Activated naive CD8-positive, alpha-beta T cell treated with anti-CD3 and anti-CD28 coated beads, Interleukin-2, amount 10 ng/mL, durations not matched to agents 7 days and 5 days (primary cell): ENCODE data around the gene KDM4E. TPM values are rescaled to one million over a fixed set of nuclear protein-coding genes. Genes with fewer than 3 reads are reported as not detected.
"Not testable (repeated sequence)": the region's sequence is repeated elsewhere in the genome, so short reads cannot be mapped to it uniquely, and the experiment has no call there.

Source experiments
- ATAC-seq: fragments of 150-1000 bp; cut with Tn5 transposase; one replicate; pipeline ENCODE4 v1.10.0; 2021; ENCODE audit warnings: low read depth, moderate library complexity
- POLR2A ChIA-PET: fragments of 350-600 bp; sonication (Branson Sonifier 250); formaldehyde crosslinking; loops from one replicate; lab custom pipeline; 2021; ENCODE audit warnings: antibody characterized with exemption; lab: Charles Lee
- DNase-seq: peaks from one replicate; pipeline ENCODE4 v3.0.0; 2021
- H3K27ac Mint-ChIP-seq: one replicate; pipeline ENCODE4 v1.8.0; 2022; ENCODE audit warnings: mild to moderate bottlenecking, mixed read lengths
- H3K27me3 Mint-ChIP-seq: one replicate; pipeline ENCODE4 v1.8.0; 2022; ENCODE audit warnings: mild to moderate bottlenecking, moderate library complexity, mixed read lengths
- H3K36me3 Mint-ChIP-seq: one replicate; pipeline ENCODE4 v1.8.0; 2021; ENCODE audit warnings: mild to moderate bottlenecking, mixed read lengths
- H3K4me1 Mint-ChIP-seq: one replicate; pipeline ENCODE4 v1.8.0; 2021; ENCODE audit warnings: mixed read lengths
- H3K4me3 Mint-ChIP-seq: one replicate; pipeline ENCODE4 v1.8.0; 2022; ENCODE audit warnings: mild to moderate bottlenecking, moderate library complexity, mixed read lengths
- H3K9me3 Mint-ChIP-seq: one replicate; pipeline ENCODE4 v1.8.0; 2021; ENCODE audit warnings: mixed read lengths
- total RNA-seq, 2 experiments: library from RNA; stranded (reverse); gene quantifications; one replicate each; pipeline ENCODE4 v1.2.3, GENCODE V29; 2021

KDM4E gene
- total RNA-seq, 2 experiments from 2014 or later = not detected

GRCh38 chr11:95028357-95028756 lies 3.3 kb downstream of the KDM4E start:
- no peak overlapping the region for H3K27ac Mint-ChIP-seq
- H3K36me3 Mint-ChIP-seq = no peaks in the 10 kb centered on the region
- no peaks in the 10 kb centered on the region for H3K4me1 Mint-ChIP-seq
- peaks cover 10% of the 10 kb centered on the region for H3K27me3 Mint-ChIP-seq
- H3K9me3 Mint-ChIP-seq = no peaks in the 10 kb centered on the region
- H3K4me3 Mint-ChIP-seq = no peak overlapping the region
- DNase-seq (no peak), ATAC-seq (no peak)
- POLR2A ChIA-PET = interaction anchor here (0.7 kb wide), 1 partner anchor 122 kb away, joined by 3 read pairs; no protein-coding TSS in a partner anchor

GRCh38 chr11:95033051-95033450 lies 8.0 kb downstream of the KDM4E start:
- no peaks in the 10 kb centered on the region for H3K4me1 Mint-ChIP-seq
- no peaks in the 10 kb centered on the region for H3K36me3 Mint-ChIP-seq
- no peaks in the 10 kb centered on the region for H3K9me3 Mint-ChIP-seq
- no peak overlapping the region for H3K27ac Mint-ChIP-seq
- no peak overlapping the region for H3K4me3 Mint-ChIP-seq
- no peak for ATAC-seq
- DNase-seq = no peak
- H3K27me3 Mint-ChIP-seq = peaks cover 36% of the 10 kb centered on the region
- POLR2A ChIA-PET = no interaction called here

GRCh38 chr11:95035316-95035715 lies 10.3 kb downstream of the KDM4E start:
- DNase-seq (no peak), ATAC-seq (no peak)
- POLR2A ChIA-PET = no interaction called here
- no peaks in the 10 kb centered on the region for H3K36me3 Mint-ChIP-seq
- H3K4me3 Mint-ChIP-seq = no peak overlapping the region
- peaks cover 38% of the 10 kb centered on the region for H3K27me3 Mint-ChIP-seq
- H3K9me3 Mint-ChIP-seq = no peaks in the 10 kb centered on the region
- H3K27ac Mint-ChIP-seq = no peak overlapping the region
- no peaks in the 10 kb centered on the region for H3K4me1 Mint-ChIP-seq

GRCh38 chr11:95037356-95038035 lies 12.4 kb downstream of the KDM4E start:
- DNase-seq (peak; percentile 41), ATAC-seq (peak; percentile 52)
- peaks cover 38% of the 10 kb centered on the region for H3K27me3 Mint-ChIP-seq
- POLR2A ChIA-PET, H3K4me1 Mint-ChIP-seq, H3K27ac Mint-ChIP-seq, H3K9me3 Mint-ChIP-seq, H3K36me3 Mint-ChIP-seq: not testable (repeated sequence)
- H3K4me3 Mint-ChIP-seq = peak overlapping the region; percentile 2

- Mint-ChIP-seq H3K27me3 (peaks cover 38% of the 10 kb centered on the region), H3K4me3 (no peak overlapping the region), H3K4me1 (no peaks in the 10 kb centered on the region), H3K9me3 (no peaks in the 10 kb centered on the region), H3K36me3 (no peaks in the 10 kb centered on the region), H3K27ac (no peak overlapping the region)
- POLR2A ChIA-PET = no interaction called here
- ATAC-seq = no peak
- no peak for DNase-seq
Observed at GRCh38 chr11:95042239-95042638, 17.2 kb downstream of the KDM4E start.

GRCh38 chr11:95042906-95043305 lies 17.8 kb downstream of the KDM4E start:
- ATAC-seq (no peak), DNase-seq (no peak)
- peaks cover 40% of the 10 kb centered on the region for H3K27me3 Mint-ChIP-seq
- no peaks in the 10 kb centered on the region for H3K36me3 Mint-ChIP-seq
- POLR2A ChIA-PET = no interaction called here
- no peak overlapping the region for H3K4me3 Mint-ChIP-seq
- H3K27ac Mint-ChIP-seq = no peak overlapping the region
- H3K9me3 Mint-ChIP-seq = no peaks in the 10 kb centered on the region
- no peaks in the 10 kb centered on the region for H3K4me1 Mint-ChIP-seq

GRCh38 chr11:95044010-95044409 lies 19.0 kb downstream of the KDM4E start:
- ATAC-seq (no peak), DNase-seq (no peak)
- POLR2A ChIA-PET = no interaction called here
- Mint-ChIP-seq H3K4me3 (no peak overlapping the region), H3K27ac (no peak overlapping the region), H3K4me1 (no peaks in the 10 kb centered on the region), H3K27me3 (peaks cover 40% of the 10 kb centered on the region), H3K36me3 (no peaks in the 10 kb centered on the region), H3K9me3 (no peaks in the 10 kb centered on the region)

- DNase-seq (no peak), ATAC-seq (no peak)
- POLR2A ChIA-PET = interaction anchor here (0.6 to 1.3 kb wide), 2 partner anchors 21 to 22 kb away, joined by 3 read pairs; partner anchors contain the start of gene SRSF8
- Mint-ChIP-seq H3K36me3 (no peaks in the 10 kb centered on the region), H3K9me3 (no peaks in the 10 kb centered on the region), H3K4me1 (no peaks in the 10 kb centered on the region), H3K4me3 (no peak overlapping the region), H3K27me3 (peaks cover 44% of the 10 kb centered on the region), H3K27ac (no peak overlapping the region)
Observed at GRCh38 chr11:95045812-95046211, 20.8 kb downstream of the KDM4E start.

GRCh38 chr11:95049122-95049521 lies 24.1 kb downstream of the KDM4E start, which contains the start of gene KDM4F:
Gene KDM4F (plus strand): TSS chr11:95049422.
- H3K4me1 Mint-ChIP-seq, ATAC-seq, H3K9me3 Mint-ChIP-seq, H3K27ac Mint-ChIP-seq, POLR2A ChIA-PET, H3K36me3 Mint-ChIP-seq, DNase-seq, H3K4me3 Mint-ChIP-seq: not testable (repeated sequence)
- peaks cover 47% of the 10 kb centered on the region for H3K27me3 Mint-ChIP-seq

- Mint-ChIP-seq H3K9me3 (no peaks in the 10 kb centered on the region), H3K4me1 (no peaks in the 10 kb centered on the region), H3K27ac (no peak overlapping the region), H3K27me3 (peaks cover 40% of the 10 kb centered on the region), H3K36me3 (no peaks in the 10 kb centered on the region), H3K4me3 (no peak overlapping the region)
- POLR2A ChIA-PET = no interaction called here
- no peak for DNase-seq
- no peak for ATAC-seq
Observed at GRCh38 chr11:95050595-95051202, 25.6 kb downstream of the KDM4E start.

GRCh38 chr11:95054356-95054755 lies 29.3 kb downstream of the KDM4E start:
- H3K27me3 Mint-ChIP-seq = peaks cover 31% of the 10 kb centered on the region
- no peak overlapping the region for H3K4me3 Mint-ChIP-seq
- no peaks in the 10 kb centered on the region for H3K9me3 Mint-ChIP-seq
- POLR2A ChIA-PET = no interaction called here
- no peak for ATAC-seq
- no peak overlapping the region for H3K27ac Mint-ChIP-seq
- no peaks in the 10 kb centered on the region for H3K36me3 Mint-ChIP-seq
- no peaks in the 10 kb centered on the region for H3K4me1 Mint-ChIP-seq
- DNase-seq = no peak

- peaks cover 35% of the 10 kb centered on the region for H3K27me3 Mint-ChIP-seq
- ATAC-seq (no peak), DNase-seq (no peak)
- no peak overlapping the region for H3K27ac Mint-ChIP-seq
- POLR2A ChIA-PET = interaction anchor here (0.6 kb wide), 1 partner anchor 1205 kb away, joined by 3 read pairs; the partner anchor contains the start of gene VSTM5
- no peaks in the 10 kb centered on the region for H3K36me3 Mint-ChIP-seq
- H3K9me3 Mint-ChIP-seq = no peaks in the 10 kb centered on the region
- H3K4me1 Mint-ChIP-seq = no peaks in the 10 kb centered on the region
- H3K4me3 Mint-ChIP-seq = no peak overlapping the region
Observed at GRCh38 chr11:95055283-95055897, 30.3 kb downstream of the KDM4E start.

GRCh38 chr11:95057959-95058358 lies 32.9 kb downstream of the KDM4E start:
- H3K36me3 Mint-ChIP-seq = no peaks in the 10 kb centered on the region
- no peak overlapping the region for H3K4me3 Mint-ChIP-seq
- peaks cover 43% of the 10 kb centered on the region for H3K27me3 Mint-ChIP-seq
- DNase-seq (no peak), ATAC-seq (no peak)
- POLR2A ChIA-PET = no interaction called here
- H3K27ac Mint-ChIP-seq = no peak overlapping the region
- H3K4me1 Mint-ChIP-seq = no peaks in the 10 kb centered on the region
- H3K9me3 Mint-ChIP-seq = no peaks in the 10 kb centered on the region

- Mint-ChIP-seq H3K27me3 (peaks cover 41% of the 10 kb centered on the region), H3K9me3 (no peaks in the 10 kb centered on the region), H3K27ac (no peak overlapping the region), H3K36me3 (no peaks in the 10 kb centered on the region), H3K4me1 (no peaks in the 10 kb centered on the region), H3K4me3 (no peak overlapping the region)
- no peak for DNase-seq
- POLR2A ChIA-PET = no interaction called here
- ATAC-seq = no peak
Observed at GRCh38 chr11:95058621-95059020, 33.6 kb downstream of the KDM4E start.
